Esophagus squamous epithelium (tissue), 4 donors: ENCODE measurements around the gene STEAP1B.

Experiments used
- CTCF ChIP-seq, 6 experiments: fragments of 450-650 bp in 4 of 6; fragments of 200-600 bp in 2 of 6; sonication (generic) in 2 of 6; IDR thresholded peaks; one replicate each; pipeline ENCODE4 v1.5.1; 2016 to 2019; ENCODE audit warnings: antibody characterized with exemption in 6 of 6, mild to moderate bottlenecking in 4 of 6, moderate library complexity in 4 of 6
- POLR2A ChIP-seq, 4 donors: fragments of 450-650 bp; IDR thresholded peaks; one replicate each; pipeline ENCODE4 v1.6.1; 2017; ENCODE audit warnings: antibody characterized with exemption in 4 of 4, mild to moderate bottlenecking in 4 of 4, moderate library complexity in 3 of 4

- TF ChIP-seq CTCF (IDR thresholded peaks at IDR 0.05) = no peak
- no peak for TF ChIP-seq POLR2A (IDR thresholded peaks at IDR 0.05)
Observed at GRCh38 chr7:22447762-22448161, 52.2 kb downstream of the STEAP1B start.
